ENCODE measurements around the gene LRIT3. TPM values are rescaled to one million over a fixed set of nuclear protein-coding genes. Genes with fewer than 3 reads are reported as not detected.

LRIT3 gene
- total and polyA plus RNA-seq, 2 donors (not counting 3 experiments of a cell fraction or from before 2014, with no cell fraction given): 0.06 to 0.13 TPM

DNA sequence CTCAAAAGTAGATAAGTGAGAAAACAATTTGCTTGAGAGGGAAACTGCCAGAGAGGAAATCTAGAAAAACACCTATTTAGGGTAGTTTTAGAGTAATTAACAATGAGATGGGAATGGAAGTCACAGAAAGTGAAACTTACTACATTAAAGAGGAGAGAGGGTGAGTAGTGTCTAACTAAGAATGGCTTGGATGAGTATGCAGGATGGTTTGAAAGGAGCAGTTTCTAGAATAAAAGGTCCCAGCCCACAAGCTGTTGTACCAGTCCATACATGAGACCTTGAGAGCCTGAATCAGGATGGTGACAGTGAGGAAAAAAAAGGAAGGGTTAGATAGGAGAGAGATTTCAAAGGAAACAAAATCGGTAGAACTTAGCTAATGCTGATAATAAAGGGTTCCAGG lies 31.0 kb upstream of the LRIT3 start:
- Histone ChIP-seq H3K9me1 (replicated peaks; ENCODE audit: control insufficient read depth, extremely low read depth, insufficient read depth, low read length) (no peaks in the 10 kb centered on the region), H3K4me3 (replicated peaks in 1 of 3; ENCODE audit: insufficient read depth in 1 of 3, low read depth in 1 of 3, low read length in 3 of 3) (peak overlapping the region in 1 of 3 experiments; percentile 70), H3K27me3 (ENCODE audit: control insufficient read depth in 2 of 2, insufficient read depth in 2 of 2, low read length in 2 of 2) (no peaks in the 10 kb centered on the region), H3K4me2 (ENCODE audit: insufficient read depth, low read length) (peak overlapping the region; percentile 87), H3K9me3 (replicated peaks; ENCODE audit: control insufficient read depth, insufficient read depth, low read length) (no peaks in the 10 kb centered on the region), H3K36me3 (ENCODE audit: control insufficient read depth in 2 of 2, extremely low read depth in 1 of 2, insufficient read depth in 2 of 2, low read length in 2 of 2) (peaks cover 0 to 10% of the 10 kb centered on the region in 2 experiments), H3K4me1 (ENCODE audit: control insufficient read depth, extremely low read depth, insufficient read depth, low read length) (peaks cover 13% of the 10 kb centered on the region), H3K27ac (ENCODE audit: insufficient read depth, low read depth, low read length) (no peak overlapping the region), H2AFZ (ENCODE audit: low read depth, low read length) (no peak overlapping the region), H3K79me2 (ENCODE audit: control insufficient read depth, insufficient read depth, low read length) (peaks cover 28% of the 10 kb centered on the region), H4K20me1 (replicated peaks; ENCODE audit: control insufficient read depth, extremely low read depth, insufficient read depth, low read length) (no peaks in the 10 kb centered on the region), H3K9ac (replicated peaks; ENCODE audit: extremely low read depth, insufficient read depth, low read length) (peak overlapping the region; percentile 68)
- DNase-seq (ENCODE audit: low read depth, low spot score) (no peak), FAIRE-seq (no peak)
- ChIA-PET POLR2A (no interaction called here), CTCF (interaction anchor here (0.5 to 1.3 kb wide), 4 partner anchors 9 to 1798 kb away, joined by 3 to 6 read pairs (median 4); partner anchors contain the start of gene CASP6)
- TF ChIP-seq POLR2A (IDR thresholded peaks at IDR 0.05; ENCODE audit: low read depth, low read length) (no peak), JUN (IDR thresholded peaks at IDR 0.05; ENCODE audit: borderline replicate concordance, insufficient read depth, insufficient read length, low read depth) (no peak), POLR2AphosphoS5 (IDR thresholded peaks at IDR 0.05; ENCODE audit: insufficient read depth, low read depth, low read length) (no peak), MYC (IDR thresholded peaks at IDR 0.05; ENCODE audit: low read depth, low read length) (no peak), FOS (IDR thresholded peaks at IDR 0.05; ENCODE audit: borderline replicate concordance, insufficient read depth, low read length) (no peak), GATA2 (IDR thresholded peaks at IDR 0.05; ENCODE audit: insufficient read depth, insufficient read length, low read depth, low read length) (no peak), EZH2 (IDR thresholded peaks at IDR 0.05; ENCODE audit: borderline replicate concordance, low read depth, low read length, severe bottlenecking) (no peak)
- TF ChIP-seq, protein P1, sequence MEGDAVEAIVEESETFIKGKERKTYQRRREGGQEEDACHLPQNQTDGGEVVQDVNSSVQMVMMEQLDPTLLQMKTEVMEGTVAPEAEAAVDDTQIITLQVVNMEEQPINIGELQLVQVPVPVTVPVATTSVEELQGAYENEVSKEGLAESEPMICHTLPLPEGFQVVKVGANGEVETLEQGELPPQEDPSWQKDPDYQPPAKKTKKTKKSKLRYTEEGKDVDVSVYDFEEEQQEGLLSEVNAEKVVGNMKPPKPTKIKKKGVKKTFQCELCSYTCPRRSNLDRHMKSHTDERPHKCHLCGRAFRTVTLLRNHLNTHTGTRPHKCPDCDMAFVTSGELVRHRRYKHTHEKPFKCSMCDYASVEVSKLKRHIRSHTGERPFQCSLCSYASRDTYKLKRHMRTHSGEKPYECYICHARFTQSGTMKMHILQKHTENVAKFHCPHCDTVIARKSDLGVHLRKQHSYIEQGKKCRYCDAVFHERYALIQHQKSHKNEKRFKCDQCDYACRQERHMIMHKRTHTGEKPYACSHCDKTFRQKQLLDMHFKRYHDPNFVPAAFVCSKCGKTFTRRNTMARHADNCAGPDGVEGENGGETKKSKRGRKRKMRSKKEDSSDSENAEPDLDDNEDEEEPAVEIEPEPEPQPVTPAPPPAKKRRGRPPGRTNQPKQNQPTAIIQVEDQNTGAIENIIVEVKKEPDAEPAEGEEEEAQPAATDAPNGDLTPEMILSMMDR (IDR thresholded peaks at IDR 0.05; ENCODE audit: extremely low read depth in 1 of 2, insufficient read depth in 1 of 2, low read depth in 1 of 2, low read length in 2 of 2): no peak
- TF ChIP-seq, protein P2, sequence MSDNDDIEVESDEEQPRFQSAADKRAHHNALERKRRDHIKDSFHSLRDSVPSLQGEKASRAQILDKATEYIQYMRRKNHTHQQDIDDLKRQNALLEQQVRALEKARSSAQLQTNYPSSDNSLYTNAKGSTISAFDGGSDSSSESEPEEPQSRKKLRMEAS (IDR thresholded peaks at IDR 0.05; ENCODE audit: insufficient read depth, insufficient read length): no peak
- no TSS peak for BruUV-seq (replicated peaks)
- dilution Hi-C loops (cut with MboI; ENCODE audit: extremely low pct_ligation_motif_present, low sequenced_read_pairs) (no loop called here), intact Hi-C loops (cut with micrococcal nuclease) (loop anchor here (10.0 kb wide), 1 partner anchor 1142 kb away; no protein-coding TSS in a partner anchor)
